ENCODE data around the gene NSG2.

DNA sequence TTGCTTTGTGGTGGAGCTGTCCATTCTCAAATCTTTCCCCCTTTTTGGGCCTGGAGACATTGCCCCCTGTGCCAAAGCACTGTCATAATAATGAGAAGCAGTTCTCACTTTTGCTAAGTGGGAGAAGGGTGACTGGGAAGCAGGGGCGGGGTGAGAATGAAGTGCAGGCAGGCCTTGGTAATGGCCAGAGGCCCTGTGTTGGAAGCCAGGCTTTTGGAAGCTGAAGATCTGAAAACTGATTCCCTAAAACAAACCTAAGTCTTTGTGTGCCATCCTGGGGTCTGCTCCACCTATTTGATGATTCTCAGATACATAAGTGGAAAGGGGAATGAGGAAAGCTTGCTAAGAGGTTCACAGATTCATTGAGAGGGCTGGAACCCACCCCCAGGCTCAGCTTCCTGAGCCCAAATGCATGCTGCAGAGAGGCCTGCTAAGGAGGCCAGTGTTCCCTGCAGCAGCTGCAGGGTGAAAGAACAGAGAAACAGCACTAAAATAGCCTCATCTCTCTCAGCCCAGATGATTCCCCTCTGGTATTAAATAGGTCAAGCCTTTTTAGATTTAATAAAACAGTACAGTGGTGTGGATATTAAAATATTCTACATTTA, 75.0 kb downstream of the NSG2 start:
- TF ChIP-seq CTCF (IDR thresholded peaks at IDR 0.05) (no peak), EP300 (IDR thresholded peaks at IDR 0.05) (no peak), POLR2AphosphoS5 (IDR thresholded peaks at IDR 0.05) (no peak), POLR2A (IDR thresholded peaks at IDR 0.05) (no peak)

Measured in stomach (tissue), 4 donors.